HG03354 (cell line): Measurements from ENCODE around the gene NR3C1.

Experiments
- ATAC-seq: cut with Tn5 transposase; IDR thresholded peaks from one replicate; pipeline ENCODE4 v1.9.1; 2021; ENCODE audit warnings: mild to moderate bottlenecking; ENCODE audit not compliant: unreplicated experiment, poor library complexity, severe bottlenecking

The NR3C1 gene

DNA sequence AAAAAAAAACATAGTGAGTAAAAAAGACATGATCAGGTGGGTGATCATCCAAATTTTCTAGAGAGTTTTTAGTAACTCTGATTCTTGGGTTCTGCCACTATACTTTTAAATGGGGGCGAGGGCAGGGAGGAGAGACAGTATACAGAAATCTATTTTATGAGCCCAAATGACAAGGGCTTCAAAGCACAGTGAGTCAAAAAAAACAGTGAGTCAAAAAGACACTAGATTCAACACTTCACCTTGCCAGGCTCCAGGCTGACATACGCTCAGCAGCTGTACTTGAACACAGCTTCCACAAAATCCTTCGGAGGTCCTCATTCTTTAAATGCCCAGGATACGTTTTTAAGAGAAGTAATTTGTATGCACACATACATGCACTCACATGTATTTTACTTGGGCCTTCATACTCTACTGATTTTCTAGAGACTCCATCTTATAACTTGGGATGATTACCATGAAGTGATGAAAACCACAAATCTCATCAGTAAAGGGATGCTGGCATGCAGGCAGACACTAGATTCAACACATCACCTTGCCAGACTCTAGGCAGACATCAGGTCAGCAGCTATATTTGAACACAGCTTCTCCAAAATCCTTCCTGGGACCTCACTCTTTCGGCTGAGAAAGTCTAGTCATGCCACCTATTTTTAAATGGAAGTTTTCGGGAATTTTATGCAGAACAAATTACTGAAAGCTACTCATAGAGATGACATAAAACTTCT, 28.8 kb downstream of the NR3C1 start:
- ATAC-seq: no peak

DNA sequence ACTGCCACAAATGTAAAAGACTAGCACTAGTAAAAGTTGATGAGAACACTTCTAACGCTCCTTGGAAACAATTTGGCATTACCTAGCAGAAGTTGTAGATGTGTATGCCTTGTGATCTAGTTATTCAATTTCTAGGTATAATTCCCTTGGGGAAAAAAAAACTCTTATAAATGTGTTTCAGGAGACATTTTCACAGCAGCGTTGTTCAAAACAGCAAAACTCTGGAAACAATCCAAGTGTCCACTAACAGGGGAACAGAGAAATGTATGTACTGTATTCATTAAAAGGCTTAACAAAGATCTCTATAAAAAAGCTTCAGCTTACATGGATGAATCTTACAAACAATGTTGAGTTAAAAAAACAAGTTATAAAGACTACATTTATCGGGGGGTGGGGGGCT, 30.4 kb downstream of the NR3C1 start:
- no peak for ATAC-seq

GRCh38 chr5:143372187-143372829, 31.2 kb downstream of the NR3C1 start:
- no peak for ATAC-seq

- no peak for ATAC-seq
Measured at GRCh38 chr5:143370440-143370839, 33.0 kb downstream of the NR3C1 start.

GRCh38 chr5:143364061-143364460, 39.4 kb downstream of the NR3C1 start:
- ATAC-seq: no peak

GRCh38 chr5:143362664-143363227, 40.7 kb downstream of the NR3C1 start:
- no peak for ATAC-seq

GRCh38 chr5:143361438-143361837, 42.0 kb downstream of the NR3C1 start:
- no peak for ATAC-seq

- no peak for ATAC-seq
Measured at GRCh38 chr5:143360755-143361154, 42.7 kb downstream of the NR3C1 start.

GRCh38 chr5:143359869-143360268, 43.6 kb downstream of the NR3C1 start:
- ATAC-seq: peak; percentile 50

- no peak for ATAC-seq
Measured at GRCh38 chr5:143356855-143357583, 46.5 kb downstream of the NR3C1 start.

GRCh38 chr5:143355710-143356109, 47.8 kb downstream of the NR3C1 start:
- ATAC-seq: no peak

- ATAC-seq: no peak
Measured at GRCh38 chr5:143354025-143354424, 49.5 kb downstream of the NR3C1 start.

- ATAC-seq: no peak
Measured at GRCh38 chr5:143352691-143353090, 50.8 kb downstream of the NR3C1 start.

- peak; percentile 42 for ATAC-seq
Measured at GRCh38 chr5:143350751-143351602, 52.5 kb downstream of the NR3C1 start.

- ATAC-seq: no peak
Measured at GRCh38 chr5:143350341-143350740, 53.1 kb downstream of the NR3C1 start.

- no peak for ATAC-seq
Measured at GRCh38 chr5:143349177-143349576, 54.3 kb downstream of the NR3C1 start.

DNA sequence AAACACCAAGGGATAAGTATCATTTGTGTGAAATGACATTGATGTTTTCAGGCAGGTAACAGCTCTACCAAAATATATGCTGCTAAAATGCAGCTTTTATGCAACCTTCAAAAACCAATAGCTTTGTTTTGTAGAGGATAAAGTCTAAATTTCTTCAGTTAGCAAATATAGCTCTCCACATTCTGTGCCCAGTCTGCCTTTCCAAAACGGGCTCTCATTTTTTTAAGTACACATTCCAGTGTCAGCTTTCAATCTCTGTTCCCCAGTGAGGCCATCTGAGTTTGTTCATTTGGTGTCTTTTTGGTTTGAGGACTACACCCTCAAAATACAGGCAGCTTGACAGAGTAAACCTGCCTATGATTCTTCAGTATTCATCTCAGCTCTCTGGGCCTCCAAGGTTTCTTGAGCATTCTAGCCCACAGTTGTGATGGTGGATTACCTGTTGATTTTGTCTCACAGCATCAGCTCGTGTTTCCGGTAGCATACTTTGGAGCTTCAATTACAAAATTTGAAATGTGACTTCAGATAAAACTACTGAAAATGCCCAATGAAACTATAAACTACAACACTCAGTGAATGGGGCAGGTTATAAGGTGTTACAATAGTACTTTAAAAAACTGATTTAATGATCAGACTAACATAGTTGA, 55.7 kb downstream of the NR3C1 start:
- no peak for ATAC-seq

DNA sequence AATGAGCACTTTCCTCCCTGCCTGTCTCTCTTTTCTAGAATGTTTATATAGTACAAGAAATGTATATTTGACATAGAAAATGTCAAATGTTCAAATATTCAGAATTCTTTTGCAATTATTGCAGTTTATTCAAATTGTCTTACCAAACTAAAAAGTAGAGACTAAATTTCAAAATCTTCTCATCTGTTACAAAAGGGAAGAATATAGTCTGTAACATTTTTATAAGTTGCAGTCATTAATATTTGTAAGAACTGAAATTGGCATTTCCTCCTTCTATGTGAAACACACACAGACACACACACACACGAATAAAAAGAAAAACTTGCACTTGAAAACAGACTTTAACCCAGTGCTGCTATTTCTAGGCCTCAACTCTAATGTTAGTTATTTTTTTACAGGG, 56.4 kb downstream of the NR3C1 start:
- ATAC-seq: no peak
